Epithelial cell of prostate (primary cell): Measurements from ENCODE around the gene LRRC47.
"Not testable (repeated sequence)": the region's sequence is repeated elsewhere in the genome, so short reads cannot be mapped to it uniquely, and the experiment has no call there.

ENCODE experiments used
- DNase-seq: peaks from one replicate; pipeline ENCODE4 v3.0.0-alpha.2; 2011; ENCODE audit warnings: low read depth, low spot score
- H3K27ac ChIP-seq: fragments of 450-650 bp; 2 replicates; pipeline ENCODE4 v1.5.1; 2017; ENCODE audit warnings: mild to moderate bottlenecking

The LRRC47 gene

GRCh38 chr1:3753656-3754454 lies 42.4 kb downstream of the LRRC47 start:
- no peak for DNase-seq
- H3K27ac ChIP-seq: no peak overlapping the region

DNA sequence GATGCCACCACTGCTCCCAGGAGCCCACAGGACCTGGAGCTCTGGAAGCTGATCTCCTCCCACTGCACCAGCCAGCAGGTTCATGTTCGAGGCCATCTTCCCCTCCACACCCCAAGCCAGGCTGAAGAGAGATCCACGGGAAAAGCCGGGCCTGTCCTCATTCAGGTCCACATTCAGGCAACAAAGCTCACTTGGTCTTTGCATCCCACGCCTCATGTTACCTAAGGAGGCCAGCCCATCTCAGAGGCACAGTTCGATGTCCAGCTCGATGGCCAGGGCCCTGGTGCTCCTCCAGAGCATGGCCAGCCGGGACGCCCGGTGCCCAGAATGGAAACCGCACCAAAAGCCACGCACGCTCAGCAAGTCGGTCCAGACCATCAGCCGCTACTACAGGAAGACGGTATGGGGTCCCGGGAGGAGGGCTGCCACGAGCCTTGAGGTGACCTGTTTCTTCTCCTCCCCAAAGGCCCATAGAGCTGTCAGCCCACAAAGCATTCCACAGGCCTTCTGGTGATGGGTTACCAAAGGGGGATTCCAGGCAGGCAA lies 43.8 kb downstream of the LRRC47 start, which contains the start of gene CCDC27:
CCDC27 (plus strand) TSS at position 51 of the 546 bp plus-strand sequence; CDS start at position 83, 32 bp downstream.
- H3K27ac ChIP-seq: no peak within 1 kb of the TSS
- DNase-seq: no peak

DNA sequence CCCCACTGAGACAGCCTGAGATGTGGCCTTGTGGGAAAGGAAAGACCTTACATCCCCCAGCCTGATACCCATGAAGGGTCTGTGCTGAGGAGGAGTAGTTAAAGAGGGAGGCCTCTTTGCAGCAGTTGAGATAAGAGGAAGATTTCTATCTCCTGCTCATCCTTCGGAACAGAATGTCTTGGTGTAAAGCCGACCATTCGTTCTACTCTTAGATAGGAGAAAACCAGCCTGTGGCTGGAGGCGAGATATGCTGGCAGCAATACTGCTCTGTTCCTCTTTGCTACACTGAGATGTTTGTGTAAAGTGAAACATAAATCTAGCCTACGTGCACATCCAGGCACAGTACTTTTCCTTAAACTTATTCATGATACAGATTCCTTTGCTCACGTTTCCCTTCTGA lies 45.6 kb downstream of the LRRC47 start:
- no peak overlapping the region for H3K27ac ChIP-seq
- no peak for DNase-seq

DNA sequence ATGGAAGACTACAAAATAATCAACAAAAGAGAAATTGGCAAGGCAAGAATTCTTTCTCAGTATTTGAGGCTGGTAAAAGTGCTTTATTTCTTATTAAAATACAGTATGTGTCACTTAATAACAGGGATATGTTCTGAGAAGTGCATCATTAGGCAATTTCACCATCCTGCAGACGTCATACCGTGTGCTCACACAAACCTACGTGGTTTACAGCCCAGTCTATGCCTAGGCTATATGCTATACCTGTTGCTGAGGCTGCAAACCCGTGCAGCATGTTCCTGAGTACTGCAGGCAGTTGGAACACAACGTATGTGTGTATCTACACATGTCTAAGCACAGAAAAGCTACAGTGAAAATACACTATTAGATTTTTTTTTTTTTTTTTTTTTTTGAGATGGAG lies 46.8 kb downstream of the LRRC47 start:
- no peak overlapping the region for H3K27ac ChIP-seq
- no peak for DNase-seq

- not testable (repeated sequence) for DNase-seq, H3K27ac ChIP-seq
Observed at GRCh38 chr1:3748316-3748900, 47.9 kb downstream of the LRRC47 start.

GRCh38 chr1:3747903-3748302 lies 48.4 kb downstream of the LRRC47 start:
- no peak overlapping the region for H3K27ac ChIP-seq
- no peak for DNase-seq

DNA sequence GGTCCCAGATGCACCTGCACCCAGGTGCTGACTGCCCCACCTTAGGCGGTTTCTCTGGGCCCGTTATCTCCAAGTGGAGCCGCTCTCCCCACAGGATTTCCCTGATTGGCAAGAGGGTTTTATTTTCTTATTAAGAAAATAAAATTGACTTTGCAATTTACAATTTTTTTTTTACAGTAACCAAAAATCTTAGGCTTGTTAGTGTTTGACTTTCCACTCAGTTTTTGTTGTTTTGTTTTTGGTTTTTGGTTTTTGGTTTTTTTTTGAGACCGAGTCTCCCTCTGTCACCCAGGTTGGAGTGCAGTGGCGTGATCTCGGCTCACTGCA lies 48.8 kb downstream of the LRRC47 start:
- H3K27ac ChIP-seq: no peak overlapping the region
- DNase-seq: no peak

DNA sequence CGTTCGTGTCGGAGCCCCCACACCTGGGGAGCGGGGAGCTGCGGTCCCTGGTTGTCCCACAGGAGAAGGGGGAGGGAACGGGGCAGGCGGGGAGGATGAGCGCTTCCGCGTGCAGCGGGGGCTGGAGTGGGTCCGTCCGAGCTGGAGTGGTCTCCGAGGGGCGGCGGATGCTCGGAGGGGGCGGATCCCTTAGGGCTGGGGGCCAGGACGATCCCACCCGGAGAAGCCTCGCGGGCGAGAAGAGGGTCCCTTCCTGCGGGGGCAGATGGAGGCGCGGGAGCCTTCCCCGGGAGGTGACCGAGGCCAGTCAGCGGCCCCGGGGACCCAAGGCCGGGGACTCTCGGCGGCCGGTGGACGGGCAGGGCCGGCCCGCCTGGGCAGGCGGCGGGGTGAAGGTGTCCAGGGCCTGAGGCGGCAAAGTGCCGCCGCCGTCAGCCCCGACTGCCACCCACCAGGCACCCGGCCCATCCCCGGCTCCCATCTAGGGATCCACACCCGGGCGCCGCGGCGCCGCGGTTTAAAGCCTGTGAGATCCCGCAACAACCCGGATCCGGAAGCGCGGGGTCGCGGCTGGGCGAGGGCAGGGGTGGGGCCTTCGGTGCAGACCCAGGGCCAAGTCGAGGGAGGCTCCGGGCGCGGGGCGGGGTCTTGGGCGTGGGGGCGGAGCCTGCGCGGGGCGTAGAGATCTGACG lies 49.3 kb downstream of the LRRC47 start:
- H3K27ac ChIP-seq: no peak overlapping the region
- peak; percentile 5 for DNase-seq

DNA sequence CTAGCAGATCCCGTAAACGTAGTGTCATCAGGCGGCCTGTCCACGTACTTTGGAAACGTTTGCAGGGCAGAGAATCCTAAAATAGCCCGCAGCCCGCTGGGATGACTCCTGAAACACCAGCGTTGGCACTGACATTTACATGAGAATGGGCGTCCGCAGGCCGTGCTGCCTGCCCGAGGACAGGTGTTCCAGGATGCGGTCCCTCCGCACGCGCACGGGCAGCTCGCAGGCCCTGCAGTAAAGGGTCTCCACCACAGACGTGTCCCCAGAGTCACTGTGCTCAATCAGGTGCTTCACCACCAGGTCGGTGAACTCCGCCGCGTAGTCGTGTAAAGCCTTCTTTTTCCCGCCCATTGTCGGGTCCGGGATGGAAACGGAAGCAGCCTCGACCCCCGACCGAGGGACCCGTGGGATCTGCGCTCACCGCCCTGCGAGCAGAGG lies 49.9 kb downstream of the LRRC47 start:
- no peak overlapping the region for H3K27ac ChIP-seq
- DNase-seq: no peak

DNA sequence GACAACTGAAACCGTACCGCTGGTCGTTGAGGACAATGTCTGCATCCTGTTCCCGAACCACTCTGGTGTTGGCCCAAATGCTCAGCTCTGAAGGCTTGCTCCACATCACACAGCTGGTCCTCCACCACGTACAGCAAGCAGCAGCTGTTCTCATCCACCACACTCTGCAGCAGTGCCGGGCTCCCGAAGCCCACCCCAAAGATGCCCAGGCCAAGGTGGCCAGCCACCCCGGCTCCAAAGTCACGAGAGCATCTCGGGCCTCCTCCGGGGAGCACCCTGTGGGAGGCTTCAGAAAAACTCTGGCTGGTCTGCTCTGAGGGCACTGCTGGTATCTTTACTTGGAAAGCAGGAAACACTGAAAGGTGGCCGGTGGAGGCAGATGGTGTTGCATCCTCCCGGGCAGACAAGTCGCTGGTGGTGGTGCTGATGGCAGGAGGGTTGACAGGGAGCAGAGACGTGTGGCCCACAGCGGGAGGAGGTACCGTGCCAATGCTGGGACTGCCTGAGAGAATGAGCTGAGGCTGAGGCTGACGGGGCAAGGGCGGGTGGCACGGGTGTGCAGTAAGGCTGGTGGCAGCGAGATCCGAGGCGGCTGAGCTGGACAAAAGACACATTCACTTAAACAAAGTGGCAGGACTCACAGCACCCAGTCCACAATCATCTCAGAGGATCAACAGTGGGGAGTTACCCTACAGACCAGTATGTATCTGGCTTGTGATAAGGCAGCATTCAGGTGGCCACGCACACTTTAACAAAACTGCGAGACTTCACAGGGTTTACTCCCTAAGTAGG lies 50.5 kb downstream of the LRRC47 start:
- no peak for DNase-seq
- no peak overlapping the region for H3K27ac ChIP-seq

DNA sequence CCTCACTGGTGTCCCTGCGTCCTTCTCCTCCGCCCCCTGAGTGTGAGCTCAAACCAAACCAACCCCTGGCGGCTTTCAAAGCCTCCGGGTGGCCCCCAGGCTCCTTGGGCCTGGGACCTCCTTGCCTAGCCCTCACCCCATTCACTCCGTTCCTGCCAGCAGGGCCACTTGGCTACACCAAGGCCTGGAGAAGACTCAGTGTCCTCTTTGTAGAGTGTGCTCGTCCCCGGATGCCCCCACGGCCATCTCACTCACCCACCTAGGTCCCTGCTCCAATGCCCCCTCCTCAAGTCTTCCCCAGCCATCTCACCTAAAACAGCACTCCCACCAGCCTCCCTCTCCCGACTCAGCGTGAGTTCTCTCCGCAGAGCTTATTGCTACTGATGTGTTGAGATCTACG lies 51.2 kb downstream of the LRRC47 start:
- DNase-seq: no peak
- no peak overlapping the region for H3K27ac ChIP-seq

- no peak overlapping the region for H3K27ac ChIP-seq
- DNase-seq: no peak
Observed at GRCh38 chr1:3744646-3745045, 51.7 kb downstream of the LRRC47 start.

DNA sequence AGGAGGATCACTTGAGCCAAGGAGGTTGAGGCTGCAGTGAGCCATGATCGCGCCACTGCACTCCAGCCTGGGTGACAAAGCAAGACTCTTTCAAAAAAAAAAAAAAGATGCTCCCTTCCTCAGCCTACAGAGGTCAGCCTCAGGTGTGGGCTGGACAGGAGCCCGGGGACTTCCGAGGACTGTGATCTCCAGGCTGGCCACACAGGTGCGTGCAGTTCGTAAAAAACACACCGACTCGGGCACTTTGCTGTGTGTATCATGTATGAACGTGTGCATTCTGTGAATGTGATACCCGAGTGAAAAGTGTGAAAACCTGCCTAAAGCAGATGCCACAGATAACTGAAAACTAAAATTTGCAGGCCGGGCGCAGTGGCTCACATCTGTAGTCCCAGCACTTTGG lies 52.5 kb downstream of the LRRC47 start:
- DNase-seq: no peak
- no peak overlapping the region for H3K27ac ChIP-seq

DNA sequence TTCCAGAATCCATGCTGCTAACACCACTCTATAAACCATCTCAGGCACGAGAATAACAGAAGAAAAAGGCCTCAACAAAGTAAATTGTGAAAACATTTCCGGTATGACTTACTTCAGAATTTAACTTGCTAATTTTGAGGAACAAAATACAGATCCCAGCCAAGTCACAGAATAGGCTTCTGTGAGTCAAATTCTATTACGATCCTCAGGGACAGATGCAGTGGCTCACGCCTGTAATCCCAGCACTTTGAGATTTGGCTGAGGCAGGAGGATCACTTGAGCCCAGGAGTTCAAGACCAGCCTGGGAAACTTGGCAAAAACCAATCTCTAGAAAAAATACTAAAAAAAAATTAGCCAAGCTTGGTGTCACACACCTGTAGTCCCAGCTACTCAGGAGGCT lies 52.9 kb downstream of the LRRC47 start:
- DNase-seq: no peak
- no peak overlapping the region for H3K27ac ChIP-seq

DNA sequence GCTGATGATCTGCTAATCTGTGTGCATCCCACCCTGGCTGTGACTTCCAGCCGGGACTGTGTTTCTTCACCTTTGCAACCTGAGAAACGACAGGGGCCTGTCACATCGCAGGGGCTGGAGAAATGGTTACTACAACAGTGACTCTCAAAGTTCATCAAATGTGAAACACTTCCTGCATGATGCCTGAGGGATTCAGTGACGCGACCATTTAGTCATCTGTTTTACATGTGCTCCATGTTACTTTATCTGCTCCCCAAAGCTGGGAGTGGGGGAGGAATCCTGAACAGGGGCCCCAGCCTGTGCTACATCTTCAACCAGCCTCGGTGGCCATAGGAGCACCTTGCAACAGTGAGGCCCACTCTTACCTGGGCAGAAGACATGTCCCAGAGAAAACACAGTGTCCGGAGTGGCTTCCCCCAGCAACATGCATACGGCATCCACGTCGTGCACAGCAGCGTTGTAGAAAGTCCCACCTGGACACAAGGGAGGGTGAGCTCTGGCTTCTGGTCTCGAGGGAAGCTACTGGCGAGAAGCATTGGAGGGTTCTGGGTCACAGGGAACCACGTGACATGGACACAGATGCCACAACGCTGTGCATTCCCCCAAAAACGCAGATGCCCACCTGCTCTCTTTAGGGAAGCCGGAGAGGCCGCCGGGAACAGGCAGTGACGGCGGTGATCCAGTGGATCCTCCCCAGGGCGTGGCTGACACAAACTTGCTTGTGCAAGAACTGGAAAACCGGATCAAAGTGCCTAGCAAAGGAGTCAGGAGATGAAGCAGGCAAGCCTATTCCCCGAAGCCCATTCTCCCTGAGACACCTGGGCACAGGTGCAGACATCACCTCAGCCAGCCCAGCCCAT lies 53.6 kb downstream of the LRRC47 start:
- no peak overlapping the region for H3K27ac ChIP-seq
- DNase-seq: no peak

GRCh38 chr1:3741566-3742438 lies 54.5 kb downstream of the LRRC47 start:
- DNase-seq: no peak
- H3K27ac ChIP-seq: no peak overlapping the region

DNA sequence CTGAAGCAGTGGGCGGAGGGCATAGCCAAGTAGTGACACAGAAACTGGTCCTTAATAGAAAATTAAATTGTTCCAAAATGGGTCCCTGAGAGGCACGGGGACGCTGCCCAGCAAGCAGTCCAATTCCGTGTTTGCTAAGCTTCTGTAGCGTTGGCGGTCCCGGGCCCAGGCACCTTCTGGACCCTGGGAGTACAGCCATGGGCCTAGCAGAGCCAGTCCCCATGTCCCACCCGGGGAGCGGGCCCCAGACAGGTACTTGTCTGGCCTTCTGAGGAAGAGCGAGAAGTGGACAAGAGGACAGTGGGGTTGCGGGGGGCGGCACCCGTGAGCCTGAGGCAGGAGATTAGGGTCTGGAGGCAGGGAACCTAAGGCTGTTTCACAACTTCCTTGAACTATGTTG lies 55.5 kb downstream of the LRRC47 start:
- no peak for DNase-seq
- no peak overlapping the region for H3K27ac ChIP-seq

DNA sequence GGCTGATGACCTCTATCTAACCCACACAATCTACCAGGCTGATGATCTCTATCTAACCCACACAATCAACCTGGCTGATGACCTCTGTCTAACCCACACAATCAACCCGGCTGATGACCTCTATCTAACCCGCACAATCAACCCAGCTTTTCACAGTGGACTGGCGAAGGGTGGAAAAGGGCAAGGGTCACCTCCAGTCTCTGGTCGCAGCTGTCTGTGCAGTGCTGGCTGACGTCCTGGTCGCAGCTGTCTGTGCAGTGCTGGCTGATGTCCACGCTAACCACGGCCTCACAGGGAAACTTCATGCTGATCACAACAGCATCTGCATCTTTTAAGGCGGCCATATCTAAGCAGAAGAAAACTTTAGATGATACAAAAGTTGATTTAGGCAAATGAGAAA lies 56.3 kb downstream of the LRRC47 start:
- no peak for DNase-seq
- no peak overlapping the region for H3K27ac ChIP-seq

GRCh38 chr1:3738943-3739342 lies 57.4 kb downstream of the LRRC47 start:
- no peak overlapping the region for H3K27ac ChIP-seq
- DNase-seq: no peak
